ENCODE measurements around the gene KMT5C. TPM values are rescaled to one million over a fixed set of nuclear protein-coding genes. Genes with fewer than 3 reads are reported as not detected.

Gene KMT5C
- total RNA-seq, 2 experiments from 2014 or later: 21.9 to 26.7 TPM

DNA sequence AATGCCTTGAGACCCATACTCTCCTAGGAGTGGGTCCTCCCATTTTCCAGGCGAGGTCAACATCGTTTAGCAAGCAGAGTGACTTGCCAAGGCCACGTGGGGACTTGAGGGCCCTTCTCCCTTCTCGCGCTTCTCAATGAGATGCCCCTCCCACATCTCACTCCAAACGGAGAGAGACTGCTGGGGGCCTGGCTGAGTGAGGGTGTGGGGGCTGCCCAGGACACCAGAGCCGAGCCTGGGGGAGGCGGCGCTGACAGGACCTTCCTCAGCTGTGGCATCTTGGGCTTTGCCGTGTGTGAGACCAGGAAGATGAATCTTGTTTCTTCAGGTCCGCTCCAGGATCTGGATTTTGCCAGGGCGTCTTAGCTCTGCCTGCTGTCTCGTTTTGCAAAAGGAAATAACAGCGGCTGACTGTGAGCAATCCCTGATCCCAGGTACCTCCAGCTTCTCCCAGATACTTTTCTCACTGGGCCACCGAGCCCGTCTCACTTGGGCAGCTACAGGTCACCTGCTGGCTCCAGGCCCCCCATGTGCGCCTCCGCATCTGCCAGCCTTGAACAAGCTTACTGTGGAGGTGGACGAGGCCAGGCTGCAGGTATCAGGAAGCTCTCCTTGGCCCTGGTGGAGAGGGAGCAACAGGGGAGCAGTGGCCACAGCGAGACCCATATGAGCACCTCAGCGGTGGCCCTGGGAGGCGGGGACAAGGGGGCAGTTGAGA lies 8.8 kb downstream of the KMT5C start:
- ChIA-PET CTCF (no interaction called here), POLR2A (interaction anchor here (0.8 to 1.6 kb wide), 3 partner anchors 9 to 89 kb away, joined by 3 to 10 read pairs (median 6); partner anchors contain the start of gene KMT5C)
- peaks cover 3% of the 10 kb centered on the region for H3K36me3 Mint-ChIP-seq (ENCODE audit: low read depth)
- H3K4me1 Mint-ChIP-seq (ENCODE audit: low read depth): peaks cover 32% of the 10 kb centered on the region
- ATAC-seq: no peak
- H3K9me3 Mint-ChIP-seq (ENCODE audit: insufficient read depth): no peaks in the 10 kb centered on the region
- H3K4me3 Mint-ChIP-seq: no peak overlapping the region
- peaks cover 24% of the 10 kb centered on the region for H3K27me3 Mint-ChIP-seq (ENCODE audit: low read depth)
- no peak overlapping the region for H3K27ac Mint-ChIP-seq
- no peak for DNase-seq

DNA sequence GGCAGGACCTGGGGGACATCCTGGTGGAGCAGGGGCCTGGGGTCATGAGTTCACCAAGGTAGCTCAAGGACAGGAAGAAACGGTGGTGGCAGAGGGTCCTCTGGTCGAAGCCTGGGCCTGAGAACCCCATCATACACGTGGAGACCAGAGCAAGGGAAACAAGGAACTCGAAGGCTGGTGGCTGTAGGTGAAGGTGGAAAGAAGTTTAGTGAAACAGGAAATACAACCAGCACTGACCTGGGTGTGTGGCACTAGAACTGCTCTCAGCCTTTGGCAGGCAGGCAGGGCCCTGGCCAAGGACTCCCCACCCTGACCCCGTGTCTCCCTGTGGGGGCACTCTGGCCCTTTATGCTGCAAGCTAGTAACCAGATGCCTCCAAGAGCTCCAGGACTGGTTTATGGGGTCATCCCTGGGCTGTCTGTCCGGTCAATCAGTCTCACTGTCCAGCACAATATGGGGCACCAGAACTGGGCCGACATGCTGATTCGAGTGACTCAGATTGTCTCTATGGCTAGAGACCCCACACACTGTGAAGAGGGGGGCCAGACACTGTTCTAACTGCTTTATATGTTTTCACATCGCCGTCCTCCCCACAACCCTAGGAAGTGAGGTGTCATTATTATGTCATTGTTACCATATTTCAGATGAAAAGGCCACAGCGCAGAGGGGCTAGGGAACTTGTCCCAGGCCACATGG lies 11.1 kb downstream of the KMT5C start:
- Mint-ChIP-seq H3K36me3 (ENCODE audit: low read depth) (no peaks in the 10 kb centered on the region), H3K27ac (no peak overlapping the region), H3K9me3 (ENCODE audit: insufficient read depth) (no peaks in the 10 kb centered on the region), H3K27me3 (ENCODE audit: low read depth) (peaks cover 36% of the 10 kb centered on the region), H3K4me1 (ENCODE audit: low read depth) (peaks cover 37% of the 10 kb centered on the region), H3K4me3 (no peak overlapping the region)
- ATAC-seq (no peak), DNase-seq (no peak)
- CTCF ChIA-PET: interaction anchor here (0.9 kb wide), 1 partner anchor 153 kb away, joined by 3 read pairs; no protein-coding TSS in a partner anchor
- POLR2A ChIA-PET: interaction anchor here (0.8 kb wide), 1 partner anchor 11 kb away, joined by 3 read pairs; the partner anchor contains the start of gene KMT5C

GRCh38 chr19:55352040-55352439 lies 12.4 kb downstream of the KMT5C start:
- no peaks in the 10 kb centered on the region for H3K9me3 Mint-ChIP-seq (ENCODE audit: insufficient read depth)
- H3K4me1 Mint-ChIP-seq (ENCODE audit: low read depth): peaks cover 37% of the 10 kb centered on the region
- ChIA-PET POLR2A (interaction anchor here (2.8 kb wide), 1 partner anchor 13 kb away, joined by 16 read pairs; the partner anchor contains the start of gene KMT5C), CTCF (interaction anchor here (0.8 kb wide), 1 partner anchor 13 kb away, joined by 5 read pairs; the partner anchor contains the start of gene KMT5C)
- DNase-seq (peak; percentile 38), ATAC-seq (no peak)
- no peak overlapping the region for H3K27ac Mint-ChIP-seq
- H3K4me3 Mint-ChIP-seq: no peak overlapping the region
- H3K36me3 Mint-ChIP-seq (ENCODE audit: low read depth): no peaks in the 10 kb centered on the region
- peaks cover 37% of the 10 kb centered on the region for H3K27me3 Mint-ChIP-seq (ENCODE audit: low read depth)

DNA sequence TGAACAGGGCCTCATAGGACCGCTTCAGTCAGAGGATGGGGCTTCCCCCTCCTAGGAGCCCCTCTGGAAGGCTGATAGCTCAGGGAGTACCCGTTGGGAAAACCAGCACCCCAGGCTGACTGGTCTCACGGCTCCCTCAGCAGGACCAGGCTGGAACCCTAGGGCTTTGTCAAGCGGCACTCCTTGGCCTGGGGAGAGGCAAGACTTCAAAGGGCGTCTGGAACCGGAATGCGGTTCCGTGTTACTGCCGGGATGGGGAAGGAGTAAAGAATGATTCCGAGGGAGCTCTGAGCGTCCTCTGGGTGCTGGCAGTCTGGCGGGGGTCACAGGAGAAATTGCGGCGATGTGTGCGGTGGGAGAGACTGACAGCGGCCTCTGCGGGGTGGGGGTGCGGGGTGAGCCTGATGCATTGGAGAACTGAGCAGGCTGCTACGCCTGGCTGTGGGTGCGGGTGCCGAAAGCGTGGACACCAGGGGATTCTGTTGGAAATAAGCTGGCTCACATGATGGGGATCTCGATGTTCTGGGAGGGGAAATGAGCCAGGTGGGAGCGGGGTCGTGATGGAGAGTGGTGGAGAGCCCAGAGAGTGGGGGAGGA lies 13.0 kb downstream of the KMT5C start:
- Mint-ChIP-seq H3K4me1 (ENCODE audit: low read depth) (peaks cover 37% of the 10 kb centered on the region), H3K9me3 (ENCODE audit: insufficient read depth) (no peaks in the 10 kb centered on the region), H3K27me3 (ENCODE audit: low read depth) (peaks cover 42% of the 10 kb centered on the region), H3K27ac (peak overlapping the region; percentile 55), H3K4me3 (no peak overlapping the region), H3K36me3 (ENCODE audit: low read depth) (no peaks in the 10 kb centered on the region)
- no peak for ATAC-seq
- DNase-seq: no peak
- CTCF ChIA-PET: interaction anchor here (0.8 kb wide), 1 partner anchor 13 kb away, joined by 5 read pairs; the partner anchor contains the start of gene KMT5C
- POLR2A ChIA-PET: interaction anchor here (2.8 kb wide), 1 partner anchor 13 kb away, joined by 16 read pairs; the partner anchor contains the start of gene KMT5C

GRCh38 chr19:55353356-55353802 lies 13.7 kb downstream of the KMT5C start:
- POLR2A ChIA-PET: interaction anchor here (2.8 kb wide), 1 partner anchor 14 kb away, joined by 16 read pairs; the partner anchor contains the start of gene KMT5C
- CTCF ChIA-PET: no interaction called here
- DNase-seq: no peak
- peaks cover 42% of the 10 kb centered on the region for H3K27me3 Mint-ChIP-seq (ENCODE audit: low read depth)
- H3K27ac Mint-ChIP-seq: no peak overlapping the region
- peaks cover 37% of the 10 kb centered on the region for H3K4me1 Mint-ChIP-seq (ENCODE audit: low read depth)
- no peaks in the 10 kb centered on the region for H3K36me3 Mint-ChIP-seq (ENCODE audit: low read depth)
- H3K4me3 Mint-ChIP-seq: peak overlapping the region; percentile 67
- no peaks in the 10 kb centered on the region for H3K9me3 Mint-ChIP-seq (ENCODE audit: insufficient read depth)
- ATAC-seq: no peak

GRCh38 chr19:55353803-55354697 lies 14.4 kb downstream of the KMT5C start:
- Mint-ChIP-seq H3K4me1 (ENCODE audit: low read depth) (peaks cover 37% of the 10 kb centered on the region), H3K36me3 (ENCODE audit: low read depth) (no peaks in the 10 kb centered on the region), H3K4me3 (peak overlapping the region; percentile 67), H3K27me3 (ENCODE audit: low read depth) (peaks cover 42% of the 10 kb centered on the region), H3K9me3 (ENCODE audit: insufficient read depth) (no peaks in the 10 kb centered on the region), H3K27ac (peak overlapping the region; percentile 15)
- ChIA-PET POLR2A (interaction anchor here (2.8 kb wide), 1 partner anchor 15 kb away, joined by 16 read pairs; the partner anchor contains the start of gene KMT5C), CTCF (no interaction called here)
- ATAC-seq (peak; percentile 88), DNase-seq (peak; percentile 75)

GRCh38 chr19:55354698-55355212 lies 15.1 kb downstream of the KMT5C start, which contains the start of gene COX6B2:
TSS of gene COX6B2 (minus strand) at chr19:55354719. CDS start at chr19:55354521, 198 bp downstream.
- ChIA-PET POLR2A (no interaction called here), CTCF (interaction anchor here (1.1 kb wide), 1 partner anchor 53 kb away, joined by 3 read pairs; no protein-coding TSS in a partner anchor)
- peaks cover 37% of the 10 kb centered on the region for H3K4me1 Mint-ChIP-seq (ENCODE audit: low read depth)
- peaks cover 42% of the 10 kb centered on the region for H3K27me3 Mint-ChIP-seq (ENCODE audit: low read depth)
- ATAC-seq (no peak), DNase-seq (no peak)
- no peaks in the 10 kb centered on the region for H3K9me3 Mint-ChIP-seq (ENCODE audit: insufficient read depth)
- H3K27ac Mint-ChIP-seq: peak within 1 kb of the TSS; percentile 15
- no peaks in the 10 kb centered on the region for H3K36me3 Mint-ChIP-seq (ENCODE audit: low read depth)
- peak within 1 kb of the TSS; percentile 67 for H3K4me3 Mint-ChIP-seq

DNA sequence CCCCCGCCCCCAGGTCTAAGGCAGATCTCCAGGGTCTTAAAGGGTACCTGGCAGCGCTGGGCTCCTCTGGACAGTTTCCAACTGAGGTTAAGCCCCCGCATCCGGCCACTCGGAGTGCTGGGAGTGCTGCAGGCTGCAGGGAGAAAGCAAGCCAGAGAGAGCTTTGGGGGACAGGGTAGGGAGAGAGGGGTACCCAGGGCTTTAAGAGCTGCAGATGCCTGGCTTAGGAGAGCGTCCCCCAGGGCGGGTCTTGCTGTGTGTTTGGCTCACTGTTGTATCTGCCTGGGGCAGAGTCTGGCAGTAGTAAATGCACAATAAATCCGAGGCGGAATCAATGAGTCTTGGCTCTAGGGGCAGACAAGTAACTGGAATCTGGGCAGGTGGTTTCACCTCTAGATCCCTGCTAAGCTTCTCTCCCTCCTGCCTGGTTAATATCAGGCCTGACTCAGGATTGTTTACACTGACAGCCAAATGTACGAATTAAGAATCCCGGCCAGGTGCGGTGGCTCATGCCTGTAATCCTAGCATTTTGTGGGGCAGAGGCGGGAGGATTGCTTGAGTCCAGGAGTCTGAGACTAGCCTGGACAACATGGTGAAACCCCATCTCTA lies 15.6 kb downstream of the KMT5C start:
- no peaks in the 10 kb centered on the region for H3K36me3 Mint-ChIP-seq (ENCODE audit: low read depth)
- CTCF ChIA-PET: interaction anchor here (1.1 kb wide), 1 partner anchor 54 kb away, joined by 3 read pairs; no protein-coding TSS in a partner anchor
- no peak for ATAC-seq
- H3K27ac Mint-ChIP-seq: no peak overlapping the region
- H3K4me3 Mint-ChIP-seq: no peak overlapping the region
- no peaks in the 10 kb centered on the region for H3K9me3 Mint-ChIP-seq (ENCODE audit: insufficient read depth)
- peaks cover 37% of the 10 kb centered on the region for H3K4me1 Mint-ChIP-seq (ENCODE audit: low read depth)
- POLR2A ChIA-PET: interaction anchor here (0.8 to 2.4 kb wide), 2 partner anchors 16 to 29 kb away, joined by 3 to 10 read pairs; partner anchors contain the start of genes KMT5C and TMEM238
- H3K27me3 Mint-ChIP-seq (ENCODE audit: low read depth): peaks cover 42% of the 10 kb centered on the region
- DNase-seq: no peak

DNA sequence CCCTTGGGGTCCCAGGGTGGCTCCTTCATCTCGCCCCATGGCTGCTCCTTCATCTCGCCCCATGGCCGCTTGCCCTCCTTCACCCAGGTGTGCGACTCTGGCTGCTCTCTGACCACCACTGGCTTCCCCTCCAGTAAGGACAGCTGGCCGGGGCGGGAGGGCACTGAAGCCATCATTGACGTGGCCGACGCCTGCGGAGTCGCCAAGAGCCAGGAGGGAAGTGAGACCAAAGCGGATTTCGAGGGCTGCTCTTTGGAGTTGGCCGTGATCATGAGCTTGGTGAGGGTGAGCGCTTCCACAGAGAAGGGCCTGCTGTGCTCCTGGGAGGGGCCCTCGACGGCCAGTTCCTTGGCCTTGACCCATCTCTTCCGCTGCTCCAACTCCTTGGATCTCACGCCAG lies 18.8 kb downstream of the KMT5C start:
- H3K9me3 Mint-ChIP-seq (ENCODE audit: insufficient read depth): no peaks in the 10 kb centered on the region
- H3K27me3 Mint-ChIP-seq (ENCODE audit: low read depth): peaks cover 18% of the 10 kb centered on the region
- ChIA-PET POLR2A (interaction anchor here (0.6 to 1.4 kb wide), 2 partner anchors 14 to 19 kb away, joined by 3 to 5 read pairs; partner anchors contain the start of gene KMT5C), CTCF (no interaction called here)
- no peaks in the 10 kb centered on the region for H3K36me3 Mint-ChIP-seq (ENCODE audit: low read depth)
- H3K4me3 Mint-ChIP-seq: no peak overlapping the region
- DNase-seq (no peak), ATAC-seq (no peak)
- H3K27ac Mint-ChIP-seq: no peak overlapping the region
- peaks cover 6% of the 10 kb centered on the region for H3K4me1 Mint-ChIP-seq (ENCODE audit: low read depth)
